ENCODE data around the gene POGZ. TPM values are rescaled to one million over a fixed set of nuclear protein-coding genes. Genes with fewer than 3 reads are reported as not detected.

The POGZ gene
- total RNA-seq, 2 donors from 2014 or later = 74.9 to 127 TPM

GRCh38 chr1:151491641-151492040 is 32.3 kb upstream of the POGZ start:
- Mint-ChIP-seq H3K27me3 (peaks cover 0 to 7% of the 10 kb centered on the region in 2 donors), H3K36me3 (no peaks in the 10 kb centered on the region)
- ATAC-seq = no peak

GRCh38 chr1:151486557-151486956 is 27.3 kb upstream of the POGZ start:
- Mint-ChIP-seq H3K4me1 (ENCODE audit: low read depth in 2 of 2) (no peaks in the 10 kb centered on the region), H3K36me3 (no peaks in the 10 kb centered on the region), H3K4me3 (no peak overlapping the region)

More at GRCh38 chr1:151491641-151492040, 32.3 kb upstream of the POGZ start:
- Mint-ChIP-seq H3K4me3 (no peak overlapping the region), H3K9me3 (no peaks in the 10 kb centered on the region), H3K4me1 (ENCODE audit: low read depth in 2 of 2) (no peaks in the 10 kb centered on the region), H3K27ac (no peak overlapping the region)
- no peak for DNase-seq (ENCODE audit: low spot score)

GRCh38 chr1:151485685-151486255 is 26.5 kb upstream of the POGZ start:
- ATAC-seq (no peak), DNase-seq (ENCODE audit: low spot score) (no peak)
- Mint-ChIP-seq H3K36me3 (peaks cover under 1% of the 10 kb centered on the region), H3K27ac (no peak overlapping the region), H3K4me1 (ENCODE audit: low read depth in 2 of 2) (no peaks in the 10 kb centered on the region), H3K4me3 (no peak overlapping the region), H3K27me3 (no peaks in the 10 kb centered on the region), H3K9me3 (no peaks in the 10 kb centered on the region)

More at GRCh38 chr1:151486557-151486956, 27.3 kb upstream of the POGZ start:
- ATAC-seq (no peak), DNase-seq (ENCODE audit: low spot score) (no peak)
- no peaks in the 10 kb centered on the region for H3K9me3 Mint-ChIP-seq
- no peak overlapping the region for H3K27ac Mint-ChIP-seq
- H3K27me3 Mint-ChIP-seq = no peaks in the 10 kb centered on the region

- Mint-ChIP-seq H3K4me3 (no peak overlapping the region), H3K27ac (no peak overlapping the region), H3K4me1 (ENCODE audit: low read depth in 2 of 2) (no peaks in the 10 kb centered on the region), H3K9me3 (no peaks in the 10 kb centered on the region), H3K36me3 (peaks cover 5% of the 10 kb centered on the region), H3K27me3 (peaks cover 0 to 2% of the 10 kb centered on the region in 2 donors)
- DNase-seq (ENCODE audit: low spot score) = no peak
- ATAC-seq = no peak
Observed at GRCh38 chr1:151482017-151482416, 22.7 kb upstream of the POGZ start.

- Mint-ChIP-seq H3K27me3 (peaks cover 0 to 5% of the 10 kb centered on the region in 2 donors), H3K9me3 (no peaks in the 10 kb centered on the region), H3K4me1 (ENCODE audit: low read depth in 2 of 2) (no peaks in the 10 kb centered on the region), H3K27ac (no peak overlapping the region), H3K4me3 (no peak overlapping the region), H3K36me3 (peaks cover 5% of the 10 kb centered on the region)
- ATAC-seq (no peak), DNase-seq (ENCODE audit: low spot score) (peak; percentile 8)
Observed at GRCh38 chr1:151479462-151479861, 20.2 kb upstream of the POGZ start.

- Mint-ChIP-seq H3K27ac (no peak overlapping the region), H3K27me3 (peaks cover 0 to 5% of the 10 kb centered on the region in 2 donors), H3K9me3 (no peaks in the 10 kb centered on the region), H3K4me1 (ENCODE audit: low read depth in 2 of 2) (no peaks in the 10 kb centered on the region), H3K36me3 (peaks cover 5% of the 10 kb centered on the region), H3K4me3 (no peak overlapping the region)
- DNase-seq (ENCODE audit: low spot score) = no peak
- ATAC-seq = no peak
Observed at GRCh38 chr1:151478923-151479322, 19.6 kb upstream of the POGZ start.

- Mint-ChIP-seq H3K4me1 (ENCODE audit: low read depth in 2 of 2) (no peaks in the 10 kb centered on the region), H3K4me3 (no peak overlapping the region), H3K9me3 (no peaks in the 10 kb centered on the region), H3K36me3 (peaks cover 5% of the 10 kb centered on the region), H3K27ac (no peak overlapping the region), H3K27me3 (peaks cover 0 to 5% of the 10 kb centered on the region in 2 donors)
- no peak for DNase-seq (ENCODE audit: low spot score)
- no peak for ATAC-seq
Observed at GRCh38 chr1:151478140-151478812, 19.0 kb upstream of the POGZ start.

GRCh38 chr1:151477066-151477465 is 17.8 kb upstream of the POGZ start:
- no peak overlapping the region for H3K27ac Mint-ChIP-seq
- no peak overlapping the region for H3K4me3 Mint-ChIP-seq
- no peak for ATAC-seq

GRCh38 chr1:151476083-151476482 is 16.8 kb upstream of the POGZ start:
- Mint-ChIP-seq H3K4me3 (no peak overlapping the region), H3K9me3 (no peaks in the 10 kb centered on the region), H3K36me3 (peaks cover 5% of the 10 kb centered on the region), H3K4me1 (ENCODE audit: low read depth in 2 of 2) (peaks cover 3 to 4% of the 10 kb centered on the region in 2 donors), H3K27me3 (peaks cover 0 to 5% of the 10 kb centered on the region in 2 donors), H3K27ac (no peak overlapping the region)
- no peak for DNase-seq (ENCODE audit: low spot score)
- ATAC-seq = no peak

More at GRCh38 chr1:151477066-151477465, 17.8 kb upstream of the POGZ start:
- H3K27me3 Mint-ChIP-seq = peaks cover 0 to 5% of the 10 kb centered on the region in 2 donors
- no peak for DNase-seq (ENCODE audit: low spot score)
- H3K9me3 Mint-ChIP-seq = no peaks in the 10 kb centered on the region
- peaks cover 3 to 4% of the 10 kb centered on the region in 2 donors for H3K4me1 Mint-ChIP-seq (ENCODE audit: low read depth in 2 of 2)
- H3K36me3 Mint-ChIP-seq = peaks cover 5% of the 10 kb centered on the region

GRCh38 chr1:151475175-151475574 is 15.9 kb upstream of the POGZ start:
- Mint-ChIP-seq H3K9me3 (no peaks in the 10 kb centered on the region), H3K36me3 (no peaks in the 10 kb centered on the region), H3K4me1 (ENCODE audit: low read depth in 2 of 2) (peaks cover 3 to 4% of the 10 kb centered on the region in 2 donors), H3K4me3 (no peak overlapping the region), H3K27me3 (peaks cover 0 to 5% of the 10 kb centered on the region in 2 donors), H3K27ac (peak overlapping the region in 1 of 2 donors; percentile 18)
- DNase-seq (ENCODE audit: low spot score) = peak; percentile 12
- ATAC-seq = peak in 1 of 2 donors; percentile 70

- Mint-ChIP-seq H3K9me3 (no peaks in the 10 kb centered on the region), H3K36me3 (no peaks in the 10 kb centered on the region), H3K4me1 (ENCODE audit: low read depth in 2 of 2) (peaks cover 3 to 4% of the 10 kb centered on the region in 2 donors), H3K27ac (peak overlapping the region in 1 of 2 donors; percentile 18), H3K4me3 (no peak overlapping the region), H3K27me3 (peaks cover 0 to 5% of the 10 kb centered on the region in 2 donors)
- ATAC-seq (no peak), DNase-seq (ENCODE audit: low spot score) (no peak)
Observed at GRCh38 chr1:151474745-151475144, 15.5 kb upstream of the POGZ start.

GRCh38 chr1:151472856-151473731 is 13.8 kb upstream of the POGZ start:
- Mint-ChIP-seq H3K4me1 (ENCODE audit: low read depth in 2 of 2) (peaks cover 3 to 4% of the 10 kb centered on the region in 2 donors), H3K9me3 (no peaks in the 10 kb centered on the region), H3K27me3 (peaks cover 0 to 9% of the 10 kb centered on the region in 2 donors), H3K36me3 (no peaks in the 10 kb centered on the region), H3K4me3 (peak overlapping the region; percentile 65), H3K27ac (peak overlapping the region in 1 of 2 donors; percentile 60)
- DNase-seq (ENCODE audit: low spot score) (peak; percentile 26), ATAC-seq (peak in 1 of 2 donors; percentile 51)

- H3K27ac Mint-ChIP-seq = no peak overlapping the region
- no peaks in the 10 kb centered on the region for H3K36me3 Mint-ChIP-seq
- no peak overlapping the region for H3K4me3 Mint-ChIP-seq
- no peaks in the 10 kb centered on the region for H3K9me3 Mint-ChIP-seq
- DNase-seq (ENCODE audit: low spot score) (no peak), ATAC-seq (no peak)
- no peaks in the 10 kb centered on the region for H3K4me1 Mint-ChIP-seq (ENCODE audit: low read depth in 2 of 2)
- peaks cover 20 to 28% of the 10 kb centered on the region in 2 donors for H3K27me3 Mint-ChIP-seq
Observed at GRCh38 chr1:151465026-151465425, 5.7 kb upstream of the POGZ start.

Measured in natural killer cell treated with Interleukin-12 subunit alpha and Interleukin-12 subunit beta and Interleukin-15 and Interleukin-18, amount 100 ng/mL, for 72 hours (primary cell).